Measurements from ENCODE around the gene MYO6. TPM values are rescaled to one million over a fixed set of nuclear protein-coding genes. Genes with fewer than 3 reads are reported as not detected.

The MYO6 gene
- total and polyA plus RNA-seq, 8 donors, result 14.6 to 80.4 (median 35.0) TPM

GRCh38 chr6:75794954-75795739, 46.1 kb downstream of the MYO6 start:
- H3K36me3 ChIP-seq, result no peaks in the 10 kb centered on the region
- no peak for DNase-seq
- intact Hi-C loops (cut with DNase I; ENCODE audit: low total_unique reads), result no loop called here
- TF ChIP-seq POLR2AphosphoS5 (IDR thresholded peaks at IDR 0.05) (no peak), POLR2A (IDR thresholded peaks at IDR 0.05) (no peak), EP300 (IDR thresholded peaks at IDR 0.05) (no peak)
- TF ChIP-seq, protein P1, sequence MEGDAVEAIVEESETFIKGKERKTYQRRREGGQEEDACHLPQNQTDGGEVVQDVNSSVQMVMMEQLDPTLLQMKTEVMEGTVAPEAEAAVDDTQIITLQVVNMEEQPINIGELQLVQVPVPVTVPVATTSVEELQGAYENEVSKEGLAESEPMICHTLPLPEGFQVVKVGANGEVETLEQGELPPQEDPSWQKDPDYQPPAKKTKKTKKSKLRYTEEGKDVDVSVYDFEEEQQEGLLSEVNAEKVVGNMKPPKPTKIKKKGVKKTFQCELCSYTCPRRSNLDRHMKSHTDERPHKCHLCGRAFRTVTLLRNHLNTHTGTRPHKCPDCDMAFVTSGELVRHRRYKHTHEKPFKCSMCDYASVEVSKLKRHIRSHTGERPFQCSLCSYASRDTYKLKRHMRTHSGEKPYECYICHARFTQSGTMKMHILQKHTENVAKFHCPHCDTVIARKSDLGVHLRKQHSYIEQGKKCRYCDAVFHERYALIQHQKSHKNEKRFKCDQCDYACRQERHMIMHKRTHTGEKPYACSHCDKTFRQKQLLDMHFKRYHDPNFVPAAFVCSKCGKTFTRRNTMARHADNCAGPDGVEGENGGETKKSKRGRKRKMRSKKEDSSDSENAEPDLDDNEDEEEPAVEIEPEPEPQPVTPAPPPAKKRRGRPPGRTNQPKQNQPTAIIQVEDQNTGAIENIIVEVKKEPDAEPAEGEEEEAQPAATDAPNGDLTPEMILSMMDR (IDR thresholded peaks at IDR 0.05), result no peak
- 27 to 47% (median 38%) methylated on average over 6 of the region's 6 CpGs for WGBS, 5 donors
- H3K9me3 ChIP-seq, result no peaks in the 10 kb centered on the region
- peaks cover 0 to 13% (median 0%) of the 10 kb centered on the region in 4 donors for H3K4me1 ChIP-seq
- H3K27ac ChIP-seq, result no peak overlapping the region
- H3K27me3 ChIP-seq, result no peaks in the 10 kb centered on the region
- no peak overlapping the region for H3K4me3 ChIP-seq

- intact Hi-C loops (cut with DNase I; ENCODE audit: low total_unique reads), result no loop called here
- H3K27me3 ChIP-seq, result no peaks in the 10 kb centered on the region
- H3K9me3 ChIP-seq, result no peaks in the 10 kb centered on the region
- no peak overlapping the region for H3K4me3 ChIP-seq
- no peak for TF ChIP-seq POLR2AphosphoS5 (IDR thresholded peaks at IDR 0.05)
- no peak for TF ChIP-seq EP300 (IDR thresholded peaks at IDR 0.05)
- no peak for TF ChIP-seq POLR2A (IDR thresholded peaks at IDR 0.05)
- TF ChIP-seq, protein P1 (IDR thresholded peaks at IDR 0.05), result no peak
- no peak overlapping the region for H3K27ac ChIP-seq
- H3K36me3 ChIP-seq, result no peaks in the 10 kb centered on the region
- WGBS, 5 donors, result 93 to 98% (median 95%) methylated on average over 1 of the region's 1 CpG
- H3K4me1 ChIP-seq, result peaks cover 0 to 13% (median 0%) of the 10 kb centered on the region in 4 donors
- DNase-seq, result no peak
Observed at GRCh38 chr6:75796723-75797122, 47.7 kb downstream of the MYO6 start.

- DNase-seq, result no peak
- Histone ChIP-seq H3K4me3 (no peak overlapping the region), H3K27ac (no peak overlapping the region), H3K27me3 (no peaks in the 10 kb centered on the region), H3K4me1 (peaks cover 0 to 5% (median 0%) of the 10 kb centered on the region in 4 donors), H3K36me3 (no peaks in the 10 kb centered on the region), H3K9me3 (no peaks in the 10 kb centered on the region)
- intact Hi-C loops (cut with DNase I; ENCODE audit: low total_unique reads), result no loop called here
- 92 to 98% (median 97%) methylated on average over 4 of the region's 4 CpGs for WGBS, 5 donors
- no peak for TF ChIP-seq POLR2A (IDR thresholded peaks at IDR 0.05)
- TF ChIP-seq EP300 (IDR thresholded peaks at IDR 0.05), result no peak
- no peak for TF ChIP-seq POLR2AphosphoS5 (IDR thresholded peaks at IDR 0.05)
- TF ChIP-seq, protein P1 (IDR thresholded peaks at IDR 0.05), result no peak
Observed at GRCh38 chr6:75800133-75800532, 51.1 kb downstream of the MYO6 start.

GRCh38 chr6:75800708-75801505, 51.9 kb downstream of the MYO6 start:
- intact Hi-C loops (cut with DNase I; ENCODE audit: low total_unique reads), result no loop called here
- DNase-seq, result no peak
- Histone ChIP-seq H3K27ac (no peak overlapping the region), H3K9me3 (no peaks in the 10 kb centered on the region), H3K4me3 (no peak overlapping the region), H3K4me1 (no peaks in the 10 kb centered on the region), H3K27me3 (no peaks in the 10 kb centered on the region), H3K36me3 (no peaks in the 10 kb centered on the region)
- WGBS, 5 donors, result 88 to 93% (median 90%) methylated on average over 9 of the region's 9 CpGs
- TF ChIP-seq EP300 (IDR thresholded peaks at IDR 0.05), result no peak
- TF ChIP-seq, protein P1 (IDR thresholded peaks at IDR 0.05), result no peak
- no peak for TF ChIP-seq POLR2A (IDR thresholded peaks at IDR 0.05)
- TF ChIP-seq POLR2AphosphoS5 (IDR thresholded peaks at IDR 0.05), result no peak

All from stomach (tissue), 9 donors.